Peyer's patch (tissue), 4 donors: ENCODE results near the gene MYOM3.

Experiments
- POLR2A ChIP-seq, 2 donors: fragments of 450-650 bp; IDR thresholded peaks; one replicate each; pipeline ENCODE4 v1.5.1; 2017; ENCODE audit warnings: antibody characterized with exemption in 2 of 2, mild to moderate bottlenecking in 2 of 2, moderate library complexity in 2 of 2
- TF ChIP-seq, protein P1 (sequence below), 6 experiments: fragments of 450-650 bp in 4 of 6; fragments of 200-600 bp in 2 of 6; sonication (generic) in 1 of 6; IDR thresholded peaks; one replicate each; pipeline ENCODE4 v1.5.1; 2017 to 2019; ENCODE audit warnings: antibody characterized with exemption in 6 of 6, mild to moderate bottlenecking in 3 of 6, moderate library complexity in 1 of 6

- TF ChIP-seq POLR2A (IDR thresholded peaks at IDR 0.05) = no peak
- TF ChIP-seq, protein P1, sequence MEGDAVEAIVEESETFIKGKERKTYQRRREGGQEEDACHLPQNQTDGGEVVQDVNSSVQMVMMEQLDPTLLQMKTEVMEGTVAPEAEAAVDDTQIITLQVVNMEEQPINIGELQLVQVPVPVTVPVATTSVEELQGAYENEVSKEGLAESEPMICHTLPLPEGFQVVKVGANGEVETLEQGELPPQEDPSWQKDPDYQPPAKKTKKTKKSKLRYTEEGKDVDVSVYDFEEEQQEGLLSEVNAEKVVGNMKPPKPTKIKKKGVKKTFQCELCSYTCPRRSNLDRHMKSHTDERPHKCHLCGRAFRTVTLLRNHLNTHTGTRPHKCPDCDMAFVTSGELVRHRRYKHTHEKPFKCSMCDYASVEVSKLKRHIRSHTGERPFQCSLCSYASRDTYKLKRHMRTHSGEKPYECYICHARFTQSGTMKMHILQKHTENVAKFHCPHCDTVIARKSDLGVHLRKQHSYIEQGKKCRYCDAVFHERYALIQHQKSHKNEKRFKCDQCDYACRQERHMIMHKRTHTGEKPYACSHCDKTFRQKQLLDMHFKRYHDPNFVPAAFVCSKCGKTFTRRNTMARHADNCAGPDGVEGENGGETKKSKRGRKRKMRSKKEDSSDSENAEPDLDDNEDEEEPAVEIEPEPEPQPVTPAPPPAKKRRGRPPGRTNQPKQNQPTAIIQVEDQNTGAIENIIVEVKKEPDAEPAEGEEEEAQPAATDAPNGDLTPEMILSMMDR (IDR thresholded peaks at IDR 0.05) = peak; percentile 82 to 98 (median 92)
Measured at GRCh38 chr1:24070821-24071393, 41.0 kb downstream of the MYOM3 start.
